Measurements from ENCODE around the gene TAF1L.
"Not testable (repeated sequence)": the region's sequence is repeated elsewhere in the genome, so short reads cannot be mapped to it uniquely, and the experiment has no call there.

Gene TAF1L

DNA sequence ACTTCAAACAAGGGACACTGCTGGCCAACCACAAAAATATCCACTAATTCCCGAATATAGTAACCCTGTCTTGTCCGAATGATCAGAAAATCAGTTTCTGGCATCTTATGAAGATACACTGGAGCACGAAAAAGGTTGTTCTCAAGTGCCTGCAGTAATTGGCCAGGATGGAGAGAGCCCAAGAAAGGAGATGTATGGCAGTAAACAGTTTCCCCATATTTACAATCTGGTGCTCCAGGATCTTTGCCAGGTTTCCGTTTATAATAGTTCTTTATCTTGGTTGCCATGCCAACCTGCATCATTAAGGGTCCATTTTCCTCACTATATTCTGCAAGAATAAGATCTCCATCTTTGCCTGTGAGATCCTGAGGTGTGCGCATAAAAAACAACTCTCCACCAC, 2.3 kb downstream of the TAF1L start:
- WGBS, 2 experiments = 91 to 93% methylated on average over 5 of the region's 5 CpGs
- not testable (repeated sequence) for H3K27me3 ChIP-seq (ENCODE audit: control insufficient read depth, insufficient read depth, low read length, poor library complexity, severe bottlenecking); H3K4me3 ChIP-seq (ENCODE audit: insufficient read depth, low read depth, low read length); H3K9me3 ChIP-seq (ENCODE audit: control insufficient read depth, low read length); H3K4me1 ChIP-seq (ENCODE audit: control insufficient read depth, insufficient read depth, low read length); H3K27ac ChIP-seq (ENCODE audit: insufficient read depth, low read depth, low read length, poor library complexity, severe bottlenecking); H3K36me3 ChIP-seq (ENCODE audit: control insufficient read depth, insufficient read depth, low read length)

DNA sequence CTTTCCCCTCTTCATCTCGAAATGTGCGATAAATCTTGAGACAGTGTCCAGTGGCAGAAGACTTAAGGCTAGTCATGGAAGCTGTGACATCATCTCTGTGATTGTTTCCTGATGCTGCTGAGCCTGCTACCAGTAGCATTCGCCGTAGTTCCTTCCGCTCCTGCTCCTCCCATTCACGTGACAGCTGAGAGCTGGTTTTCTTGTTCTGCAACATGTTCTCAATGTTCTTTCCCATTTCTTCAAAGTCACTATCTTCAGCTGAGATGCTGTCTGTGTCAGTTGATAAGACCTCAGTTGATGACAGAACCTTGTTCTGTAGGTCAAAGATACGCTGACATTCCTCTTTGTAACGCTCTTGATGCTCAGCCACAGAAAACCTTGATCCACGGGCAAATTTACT, 3.5 kb downstream of the TAF1L start:
- no peaks in the 10 kb centered on the region for H3K36me3 ChIP-seq (ENCODE audit: control insufficient read depth, insufficient read depth, low read length)
- H3K27ac ChIP-seq (ENCODE audit: insufficient read depth, low read depth, low read length, poor library complexity, severe bottlenecking) = no peak overlapping the region
- H3K4me1 ChIP-seq (ENCODE audit: control insufficient read depth, insufficient read depth, low read length) = no peaks in the 10 kb centered on the region
- no peak overlapping the region for H3K4me3 ChIP-seq (ENCODE audit: insufficient read depth, low read depth, low read length)
- 89 to 94% methylated on average over 9 of the region's 9 CpGs for WGBS, 2 experiments
- no peaks in the 10 kb centered on the region for H3K9me3 ChIP-seq (ENCODE audit: control insufficient read depth, low read length)
- H3K27me3 ChIP-seq (ENCODE audit: control insufficient read depth, insufficient read depth, low read length, poor library complexity, severe bottlenecking) = no peaks in the 10 kb centered on the region

DNA sequence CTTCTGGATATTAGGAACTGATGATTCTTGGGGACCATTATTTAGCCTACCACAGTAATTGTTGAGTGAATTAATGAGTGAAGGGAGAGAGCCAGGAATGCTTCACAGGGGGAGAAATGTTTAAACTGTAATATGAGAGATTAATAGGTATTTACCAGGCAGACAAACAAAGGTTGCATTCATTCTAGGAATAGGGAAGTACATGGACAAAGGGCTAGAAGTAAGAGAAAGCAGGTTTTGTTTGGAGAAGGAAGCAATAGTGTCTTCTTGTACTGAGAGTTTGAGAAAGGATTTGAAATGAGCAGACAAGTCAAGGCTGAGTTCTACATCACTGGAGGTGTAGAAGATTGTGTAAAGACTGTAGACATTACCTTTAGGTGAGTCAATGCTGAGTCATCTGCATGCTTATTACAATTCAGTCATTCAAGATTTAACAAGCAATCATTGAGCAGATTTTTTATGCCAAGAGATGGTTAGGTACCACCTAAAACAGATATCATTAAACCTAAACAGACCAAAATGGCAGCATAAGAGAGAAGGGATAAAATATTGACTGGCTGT, 8.0 kb downstream of the TAF1L start:
- Histone ChIP-seq H3K27me3 (ENCODE audit: control insufficient read depth, insufficient read depth, low read length, poor library complexity, severe bottlenecking) (no peaks in the 10 kb centered on the region), H3K36me3 (ENCODE audit: control insufficient read depth, insufficient read depth, low read length) (no peaks in the 10 kb centered on the region), H3K4me1 (ENCODE audit: control insufficient read depth, insufficient read depth, low read length) (no peaks in the 10 kb centered on the region), H3K9me3 (ENCODE audit: control insufficient read depth, low read length) (no peaks in the 10 kb centered on the region), H3K4me3 (ENCODE audit: insufficient read depth, low read depth, low read length) (no peak overlapping the region), H3K27ac (ENCODE audit: insufficient read depth, low read depth, low read length, poor library complexity, severe bottlenecking) (no peak overlapping the region)

DNA sequence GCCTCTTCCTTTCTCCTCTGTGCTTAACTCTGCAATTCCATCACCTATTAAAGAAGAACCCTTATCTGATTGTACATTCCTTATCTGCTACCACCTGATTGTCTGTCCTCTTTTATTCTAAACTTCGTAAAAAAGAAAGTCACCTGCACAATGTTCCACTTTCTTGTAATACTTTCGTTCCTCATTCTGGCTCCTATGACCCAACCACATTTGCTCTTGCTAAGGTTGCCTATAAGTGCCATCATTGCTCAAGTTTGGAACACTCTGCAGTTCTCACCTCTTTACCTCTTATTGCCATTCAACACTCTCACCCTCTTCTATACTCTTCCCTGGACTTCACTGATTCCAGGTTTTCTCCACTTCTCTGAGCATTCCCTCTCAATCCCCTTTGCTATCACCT, 10.1 kb downstream of the TAF1L start:
- no peak overlapping the region for H3K27ac ChIP-seq (ENCODE audit: insufficient read depth, low read depth, low read length, poor library complexity, severe bottlenecking)
- WGBS, 2 experiments = 91% methylated on average over 2 of the region's 2 CpGs
- H3K9me3 ChIP-seq (ENCODE audit: control insufficient read depth, low read length) = no peaks in the 10 kb centered on the region
- no peaks in the 10 kb centered on the region for H3K4me1 ChIP-seq (ENCODE audit: control insufficient read depth, insufficient read depth, low read length)
- no peaks in the 10 kb centered on the region for H3K27me3 ChIP-seq (ENCODE audit: control insufficient read depth, insufficient read depth, low read length, poor library complexity, severe bottlenecking)
- no peaks in the 10 kb centered on the region for H3K36me3 ChIP-seq (ENCODE audit: control insufficient read depth, insufficient read depth, low read length)
- H3K4me3 ChIP-seq (ENCODE audit: insufficient read depth, low read depth, low read length) = no peak overlapping the region

DNA sequence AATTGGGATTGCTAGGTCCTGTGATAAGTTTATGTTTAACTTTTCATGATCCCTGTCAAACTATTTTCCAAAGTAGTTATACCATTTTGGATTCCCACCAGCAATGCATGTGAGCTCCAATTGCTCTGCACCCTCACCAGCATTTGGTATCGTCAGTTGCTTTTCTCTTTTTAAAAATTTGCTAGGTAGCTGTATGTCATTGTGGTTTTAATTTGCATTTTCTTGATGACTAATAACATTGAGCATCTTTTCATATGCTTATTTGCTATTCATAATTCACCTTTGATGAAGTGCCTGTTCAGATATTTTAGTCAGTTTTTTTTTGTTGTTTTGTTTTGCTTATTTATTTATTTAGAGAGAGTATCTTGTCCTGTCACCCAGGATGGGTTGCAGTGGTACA, 12.5 kb downstream of the TAF1L start:
- no peak overlapping the region for H3K4me3 ChIP-seq (ENCODE audit: insufficient read depth, low read depth, low read length)
- 82 to 100% methylated on average over 1 of the region's 1 CpG for whole genome bisulfite sequencing, 2 experiments
- no peaks in the 10 kb centered on the region for H3K36me3 ChIP-seq (ENCODE audit: control insufficient read depth, insufficient read depth, low read length)
- no peak overlapping the region for H3K27ac ChIP-seq (ENCODE audit: insufficient read depth, low read depth, low read length, poor library complexity, severe bottlenecking)
- H3K27me3 ChIP-seq (ENCODE audit: control insufficient read depth, insufficient read depth, low read length, poor library complexity, severe bottlenecking) = no peaks in the 10 kb centered on the region
- no peaks in the 10 kb centered on the region for H3K4me1 ChIP-seq (ENCODE audit: control insufficient read depth, insufficient read depth, low read length)
- no peaks in the 10 kb centered on the region for H3K9me3 ChIP-seq (ENCODE audit: control insufficient read depth, low read length)

DNA sequence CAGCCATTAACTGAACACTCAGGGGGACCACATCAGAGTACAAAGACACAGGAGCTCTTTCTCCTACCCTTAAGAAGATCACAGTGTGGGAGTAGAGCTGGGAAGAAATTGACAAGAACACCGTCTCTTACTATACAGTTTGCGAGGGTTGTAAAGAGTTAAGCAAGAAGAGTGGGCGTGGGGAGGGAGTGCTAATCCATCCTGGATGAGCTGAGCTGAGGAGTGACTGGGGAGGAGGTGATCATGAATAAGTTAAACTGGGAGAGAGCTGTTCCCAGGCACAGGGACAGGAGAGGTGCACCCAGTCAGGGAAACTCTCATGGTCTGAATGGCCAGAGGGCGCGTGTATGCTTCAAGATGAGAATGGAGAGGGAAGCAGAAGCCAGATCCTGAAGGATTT, 17.2 kb downstream of the TAF1L start:
- no peaks in the 10 kb centered on the region for H3K4me1 ChIP-seq (ENCODE audit: control insufficient read depth, insufficient read depth, low read length)
- no peaks in the 10 kb centered on the region for H3K36me3 ChIP-seq (ENCODE audit: control insufficient read depth, insufficient read depth, low read length)
- H3K27me3 ChIP-seq (ENCODE audit: control insufficient read depth, insufficient read depth, low read length, poor library complexity, severe bottlenecking) = no peaks in the 10 kb centered on the region
- H3K9me3 ChIP-seq (ENCODE audit: control insufficient read depth, low read length) = no peaks in the 10 kb centered on the region
- no peak overlapping the region for H3K27ac ChIP-seq (ENCODE audit: insufficient read depth, low read depth, low read length, poor library complexity, severe bottlenecking)
- WGBS, 2 experiments = 83 to 84% methylated on average over 5 of the region's 5 CpGs
- H3K4me3 ChIP-seq (ENCODE audit: insufficient read depth, low read depth, low read length) = no peak overlapping the region

DNA sequence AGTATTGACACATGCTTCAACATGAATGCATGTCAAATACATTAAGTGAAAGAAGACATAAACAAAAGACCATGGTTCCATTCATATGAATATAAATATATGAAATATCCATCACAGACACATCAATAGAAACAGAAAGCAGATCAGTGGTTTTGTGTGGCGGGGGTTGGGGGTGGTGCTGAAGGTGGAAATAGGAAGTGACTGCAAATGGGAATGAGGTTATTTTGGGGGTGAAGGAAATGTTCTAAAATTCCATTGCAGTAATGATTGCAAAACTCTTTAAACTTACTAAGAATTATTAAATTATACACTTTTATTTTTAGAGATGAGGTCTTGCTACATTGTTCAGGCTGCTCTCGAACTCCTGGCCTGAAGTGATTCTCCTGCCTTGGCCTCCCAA, 28.7 kb downstream of the TAF1L start:
- no peak overlapping the region for H3K27ac ChIP-seq (ENCODE audit: insufficient read depth, low read depth, low read length, poor library complexity, severe bottlenecking)
- H3K9me3 ChIP-seq (ENCODE audit: control insufficient read depth, low read length) = no peaks in the 10 kb centered on the region
- WGBS, 2 experiments = 83 to 98% methylated on average over 1 to 2 of the region's 2 CpGs
- no peaks in the 10 kb centered on the region for H3K4me1 ChIP-seq (ENCODE audit: control insufficient read depth, insufficient read depth, low read length)
- no peak overlapping the region for H3K4me3 ChIP-seq (ENCODE audit: insufficient read depth, low read depth, low read length)
- H3K36me3 ChIP-seq (ENCODE audit: control insufficient read depth, insufficient read depth, low read length) = no peaks in the 10 kb centered on the region
- H3K27me3 ChIP-seq (ENCODE audit: control insufficient read depth, insufficient read depth, low read length, poor library complexity, severe bottlenecking) = no peaks in the 10 kb centered on the region

DNA sequence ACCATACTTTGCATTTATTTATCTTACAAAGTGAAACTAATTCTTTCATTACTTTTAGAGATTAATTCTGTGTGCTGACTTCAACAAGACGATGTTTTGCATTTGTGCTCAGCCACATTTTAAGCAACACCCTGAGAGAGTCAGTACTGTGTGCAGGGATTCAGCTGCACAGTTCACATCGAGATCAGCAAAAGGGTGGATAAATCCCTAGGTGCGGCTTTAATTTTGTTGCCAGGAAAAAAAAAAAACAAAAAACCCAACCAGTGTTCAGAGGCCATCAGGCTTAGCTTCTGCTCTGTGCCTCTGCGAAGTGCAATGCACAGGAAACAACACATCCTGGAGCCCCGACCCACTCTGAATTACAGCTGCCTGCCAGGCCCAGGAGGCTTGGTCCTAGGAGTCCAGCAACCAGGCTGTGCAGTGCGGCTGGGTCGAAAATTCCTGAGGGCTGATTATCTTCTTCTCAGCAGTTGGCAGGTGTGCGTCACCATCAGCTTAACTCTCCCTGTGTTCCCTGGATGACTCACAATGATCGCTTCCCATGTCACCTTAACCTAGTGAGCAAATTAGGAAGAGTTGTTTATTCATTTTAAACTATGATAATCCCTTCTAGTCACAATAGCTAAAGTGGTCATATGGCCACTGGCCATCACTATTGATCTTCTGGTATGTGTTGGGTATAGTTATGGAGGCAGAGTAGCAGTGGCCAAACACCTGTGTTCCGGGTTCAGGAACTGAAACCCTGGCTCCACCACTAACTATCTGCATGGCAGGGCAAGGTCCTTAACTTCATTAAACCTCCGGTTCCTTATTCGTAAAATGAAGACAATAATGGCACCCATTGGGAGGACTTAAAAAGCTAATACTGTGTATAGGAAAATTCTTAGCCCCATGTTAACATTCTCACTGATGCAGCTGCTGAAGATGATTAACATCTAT, 31.3 kb downstream of the TAF1L start:
- no peaks in the 10 kb centered on the region for H3K27me3 ChIP-seq (ENCODE audit: control insufficient read depth, insufficient read depth, low read length, poor library complexity, severe bottlenecking)
- no peak overlapping the region for H3K27ac ChIP-seq (ENCODE audit: insufficient read depth, low read depth, low read length, poor library complexity, severe bottlenecking)
- H3K4me3 ChIP-seq (ENCODE audit: insufficient read depth, low read depth, low read length) = no peak overlapping the region
- no peaks in the 10 kb centered on the region for H3K36me3 ChIP-seq (ENCODE audit: control insufficient read depth, insufficient read depth, low read length)
- no peaks in the 10 kb centered on the region for H3K9me3 ChIP-seq (ENCODE audit: control insufficient read depth, low read length)
- WGBS, 2 experiments = 91 to 92% methylated on average over 12 of the region's 12 CpGs
- no peaks in the 10 kb centered on the region for H3K4me1 ChIP-seq (ENCODE audit: control insufficient read depth, insufficient read depth, low read length)

DNA sequence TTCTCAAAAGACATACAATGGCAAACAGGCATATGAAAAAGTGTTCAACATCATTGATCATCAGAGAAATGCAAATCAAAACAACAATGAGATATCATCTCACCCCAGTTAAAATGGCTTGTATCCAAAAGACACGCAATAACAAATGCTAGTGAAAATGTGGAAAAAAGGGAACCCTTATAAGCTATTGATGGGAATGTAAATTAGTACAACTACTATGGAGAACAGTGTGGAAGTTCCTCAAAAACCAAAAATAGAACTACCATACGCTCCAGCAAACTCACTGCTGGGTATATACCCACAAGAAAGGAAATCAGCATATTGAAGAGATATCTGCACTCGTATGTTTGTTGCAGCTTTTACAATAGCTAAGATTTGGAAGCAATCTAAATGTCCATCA, 36.4 kb downstream of the TAF1L start:
- H3K4me3 ChIP-seq (ENCODE audit: insufficient read depth, low read depth, low read length); H3K36me3 ChIP-seq (ENCODE audit: control insufficient read depth, insufficient read depth, low read length); H3K4me1 ChIP-seq (ENCODE audit: control insufficient read depth, insufficient read depth, low read length); H3K27ac ChIP-seq (ENCODE audit: insufficient read depth, low read depth, low read length, poor library complexity, severe bottlenecking); H3K27me3 ChIP-seq (ENCODE audit: control insufficient read depth, insufficient read depth, low read length, poor library complexity, severe bottlenecking); H3K9me3 ChIP-seq (ENCODE audit: control insufficient read depth, low read length): not testable (repeated sequence)
- 84 to 96% methylated on average over 2 to 3 of the region's 3 CpGs for WGBS, 2 experiments

DNA sequence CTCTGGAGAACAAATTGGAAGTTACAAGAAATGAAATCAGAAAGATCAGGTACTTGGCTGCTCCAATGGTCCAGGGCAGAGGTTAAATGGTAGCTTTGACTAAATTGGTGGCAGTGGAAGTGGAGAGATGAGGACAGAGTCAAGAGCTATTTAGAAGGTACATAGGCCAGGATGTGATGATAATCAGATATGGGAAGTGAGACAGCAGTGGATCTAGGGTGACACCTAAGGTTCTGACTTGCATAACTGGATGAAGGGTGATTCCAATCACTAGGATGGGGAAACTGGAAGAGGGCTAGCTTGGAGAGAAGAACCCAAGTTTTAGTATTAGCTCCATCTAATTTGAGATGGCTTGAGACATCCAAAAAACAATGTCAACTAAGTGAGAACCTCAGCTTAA, 38.5 kb downstream of the TAF1L start:
- no peak overlapping the region for H3K4me3 ChIP-seq (ENCODE audit: insufficient read depth, low read depth, low read length)
- H3K36me3 ChIP-seq (ENCODE audit: control insufficient read depth, insufficient read depth, low read length) = no peaks in the 10 kb centered on the region
- H3K9me3 ChIP-seq (ENCODE audit: control insufficient read depth, low read length) = no peaks in the 10 kb centered on the region
- H3K27ac ChIP-seq (ENCODE audit: insufficient read depth, low read depth, low read length, poor library complexity, severe bottlenecking) = no peak overlapping the region
- H3K4me1 ChIP-seq (ENCODE audit: control insufficient read depth, insufficient read depth, low read length) = no peaks in the 10 kb centered on the region
- no peaks in the 10 kb centered on the region for H3K27me3 ChIP-seq (ENCODE audit: control insufficient read depth, insufficient read depth, low read length, poor library complexity, severe bottlenecking)
